GM11168 (cell line): ENCODE measurements around the gene SRSF7.

Experiments
- in situ Hi-C: fragments of 300-500 bp; cut with MboI; formaldehyde crosslinking; loops from one replicate; pipeline ENCODE4 v1.12.0; 2022; ENCODE audit warnings: low sequenced_read_pairs; ENCODE audit not compliant: unreplicated experiment

Gene SRSF7

GRCh38 chr2:38735999-38736320 is 15.2 kb downstream of the SRSF7 start:
- in situ Hi-C loops: loop anchor here (25.0 kb wide), 1 partner anchor 424 kb away; no protein-coding TSS in a partner anchor

GRCh38 chr2:38734299-38735058 is 16.7 kb downstream of the SRSF7 start:
- in situ Hi-C loops: loop anchor here (25.0 kb wide), 1 partner anchor 422 kb away; no protein-coding TSS in a partner anchor

- in situ Hi-C loops: loop anchor here (25.0 kb wide), 1 partner anchor 421 kb away; no protein-coding TSS in a partner anchor
Observed at GRCh38 chr2:38733300-38733971, 17.7 kb downstream of the SRSF7 start.

GRCh38 chr2:38731684-38732221 is 19.4 kb downstream of the SRSF7 start:
- in situ Hi-C loops: loop anchor here (25.0 kb wide), 1 partner anchor 419 kb away; no protein-coding TSS in a partner anchor

- in situ Hi-C loops: loop anchor here (25.0 kb wide), 1 partner anchor 419 kb away; no protein-coding TSS in a partner anchor
Observed at GRCh38 chr2:38731090-38731489, 20.1 kb downstream of the SRSF7 start.

- in situ Hi-C loops: loop anchor here (25.0 kb wide), 1 partner anchor 416 kb away; no protein-coding TSS in a partner anchor
Observed at GRCh38 chr2:38728694-38729093, 22.5 kb downstream of the SRSF7 start.

GRCh38 chr2:38727661-38728060 is 23.5 kb downstream of the SRSF7 start:
- in situ Hi-C loops: loop anchor here (25.0 kb wide), 1 partner anchor 415 kb away; no protein-coding TSS in a partner anchor

- in situ Hi-C loops: no loop called here
Observed at GRCh38 chr2:38723173-38723572, 28.0 kb downstream of the SRSF7 start.

- in situ Hi-C loops: no loop called here
Observed at GRCh38 chr2:38722271-38723061, 28.7 kb downstream of the SRSF7 start.

- in situ Hi-C loops: no loop called here
Observed at GRCh38 chr2:38720613-38721241, 30.4 kb downstream of the SRSF7 start.

- in situ Hi-C loops: no loop called here
Observed at GRCh38 chr2:38719706-38720105, 31.5 kb downstream of the SRSF7 start.

- in situ Hi-C loops: no loop called here
Observed at GRCh38 chr2:38718601-38719000, 32.6 kb downstream of the SRSF7 start.

GRCh38 chr2:38716185-38716584 is 35.0 kb downstream of the SRSF7 start:
- in situ Hi-C loops: no loop called here

- in situ Hi-C loops: loop anchor here (5.0 kb wide), 1 partner anchor 113 kb away; the partner anchor contains the start of gene HNRNPLL
Observed at GRCh38 chr2:38714941-38715340, 36.2 kb downstream of the SRSF7 start.

GRCh38 chr2:38713338-38713737 is 37.8 kb downstream of the SRSF7 start:
- in situ Hi-C loops: loop anchor here (5.0 kb wide), 1 partner anchor 111 kb away; the partner anchor contains the start of gene HNRNPLL

- in situ Hi-C loops: loop anchor here (5.0 kb wide), 1 partner anchor 111 kb away; the partner anchor contains the start of gene HNRNPLL
Observed at GRCh38 chr2:38712871-38713270, 38.3 kb downstream of the SRSF7 start.

- in situ Hi-C loops: loop anchor here (5.0 kb wide), 1 partner anchor 110 kb away; the partner anchor contains the start of gene HNRNPLL
Observed at GRCh38 chr2:38712413-38712812, 38.7 kb downstream of the SRSF7 start.

GRCh38 chr2:38711558-38711957 is 39.6 kb downstream of the SRSF7 start:
- in situ Hi-C loops: loop anchor here (5.0 kb wide), 1 partner anchor 109 kb away; the partner anchor contains the start of gene HNRNPLL

GRCh38 chr2:38709567-38710194 is 41.5 kb downstream of the SRSF7 start:
- in situ Hi-C loops: loop anchor here (5.0 kb wide), 1 partner anchor 107 kb away; the partner anchor contains the start of gene HNRNPLL
